GM12878 (cell line): ENCODE results near the gene TM4SF1. TPM values are rescaled to one million over a fixed set of nuclear protein-coding genes. Genes with fewer than 3 reads are reported as not detected.

Source experiments
- BHLHE40 ChIP-seq, 2 experiments: fragments of 450-650 bp in 1 of 2; IDR thresholded peaks; 2 replicates each; pipeline ENCODE4 v1.6.1; 2011 to 2017; ENCODE audit warnings: low read depth in 2 of 2, borderline replicate concordance in 1 of 2, improper control_type of control experiment in 1 of 2, low read length in 1 of 2, mild to moderate bottlenecking in 1 of 2
- EP300 ChIP-seq, 2 experiments: fragments of 150-350 bp in 1 of 2; IDR thresholded peaks; 2 replicates each; pipeline ENCODE4 v1.6.1; 2011 to 2012; ENCODE audit warnings: low read depth in 2 of 2, low read length in 2 of 2, borderline replicate concordance in 1 of 2, improper control_type of control experiment in 1 of 2, inconsistent platforms in 1 of 2; ENCODE audit not compliant: control insufficient read depth in 1 of 2
- KLF5 ChIP-seq: fragments of 450-650 bp; IDR thresholded peaks from 2 replicates; pipeline ENCODE4 v1.6.1; 2014; ENCODE audit warnings: mild to moderate bottlenecking; ENCODE audit not compliant: partially characterized antibody
- NRF1 ChIP-seq: conservative IDR thresholded peaks from 2 replicates; pipeline ENCODE4 v1.6.1; 2011; ENCODE audit warnings: mild to moderate bottlenecking, low read depth, low read length, improper control_type of control experiment
- POU2F2 ChIP-seq: IDR thresholded peaks from 3 replicates; pipeline ENCODE4 v1.6.1; 2011; ENCODE audit warnings: low read depth, mild to moderate bottlenecking, low read length, borderline replicate concordance
- STAT3 ChIP-seq: IDR thresholded peaks from 2 replicates; pipeline ENCODE4 v1.6.1; 2011; ENCODE audit warnings: low read depth, low read length, improper control_type of control experiment
- SUZ12 ChIP-seq: fragments of 200-600 bp; sonication (generic); IDR thresholded peaks from one replicate; pipeline ENCODE4 v1.6.1; 2018; ENCODE audit warnings: antibody characterized with exemption, mild to moderate bottlenecking; ENCODE audit not compliant: unreplicated experiment
- ZNF384 ChIP-seq: IDR thresholded peaks from 2 replicates; pipeline ENCODE4 v1.6.1; 2012; ENCODE audit warnings: low read depth, mild to moderate bottlenecking, low read length, improper control_type of control experiment, borderline replicate concordance
- polyA plus RNA-seq, 11 experiments: library from polyadenylated mRNA; depleted of rRNA in 4 of 11; unstranded in 6 of 11; stranded (reverse) in 5 of 11; fragments of >200 nt; fragmentation: Nextera tagmentation in 4 of 11; fragmentation: Illumina TruSeq in 1 of 11; extraction: Ambion mirVana in 4 of 11; extraction: Trizol in 1 of 11; gene quantifications; 1 replicate in 1 of 11; 2 replicates in 10 of 11; pipeline versions ENCODE4 v1.2.1 to v1.2.3, GENCODE V29; 2011 to 2016; ENCODE audit warnings: inconsistent platforms in 2 of 11, missing spikeins in 2 of 11, low read depth in 1 of 11
- total RNA-seq, 4 experiments: library from RNA; depleted of rRNA in 3 of 4; stranded (reverse); fragments of >200 nt in 3 of 4; fragmentation: Illumina TruSeq in 1 of 4; extraction: Trizol in 1 of 4; gene quantifications; 2 replicates each; pipeline versions ENCODE4 v1.2.1 to v1.2.3, GENCODE V29; 2013 to 2021
- TF ChIP-seq, protein P1 (sequence below): IDR thresholded peaks from 2 replicates; pipeline ENCODE4 v1.6.1; 2011; ENCODE audit warnings: low read depth, mild to moderate bottlenecking, low read length, moderate library complexity, borderline replicate concordance; ENCODE audit errors: extremely low read depth
- TF ChIP-seq, protein P2 (sequence below): fragments of 450-650 bp; formaldehyde crosslinking; IDR thresholded peaks from 2 replicates; pipeline ENCODE4 v1.5.0; 2022; ENCODE audit warnings: mild to moderate bottlenecking, missing genetic modification characterization
- TF ChIP-seq, protein P3 (sequence below): IDR thresholded peaks from 2 replicates; pipeline ENCODE4 v1.6.1; 2012; ENCODE audit warnings: mild to moderate bottlenecking, low read depth, low read length

The TM4SF1 gene
- total and polyA plus RNA-seq, 10 of the 15 experiments (the other 5 are each of a cell fraction or from before 2014, with no cell fraction given), result 0.05 to 1.2 TPM; not detected in 8

DNA sequence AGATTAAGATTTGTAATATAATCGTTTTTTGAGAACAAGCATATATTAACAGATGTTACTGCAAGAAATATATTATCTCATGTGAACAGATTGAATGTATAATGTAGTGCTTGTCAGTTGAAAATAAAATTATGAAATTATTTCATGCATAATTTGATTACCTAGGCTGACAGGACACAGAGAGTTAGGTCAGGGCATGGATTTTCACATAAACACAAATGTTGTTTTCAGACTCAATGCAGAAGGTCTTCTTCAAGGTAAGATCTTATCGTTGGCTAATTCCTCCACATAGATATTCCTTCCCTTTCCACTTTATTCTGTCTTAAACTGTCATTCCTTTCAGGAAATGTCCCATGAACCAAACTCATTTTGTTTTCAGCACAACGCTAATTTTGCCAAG lies 20.1 kb upstream of the TM4SF1 start (continued):
- TF ChIP-seq NRF1, result no peak
- TF ChIP-seq, protein P1, sequence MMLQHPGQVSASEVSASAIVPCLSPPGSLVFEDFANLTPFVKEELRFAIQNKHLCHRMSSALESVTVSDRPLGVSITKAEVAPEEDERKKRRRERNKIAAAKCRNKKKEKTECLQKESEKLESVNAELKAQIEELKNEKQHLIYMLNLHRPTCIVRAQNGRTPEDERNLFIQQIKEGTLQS, result no peak
- TF ChIP-seq BHLHE40 (IDR thresholded peaks at IDR 0.05; ENCODE audit: borderline replicate concordance in 1 of 2, low read depth in 2 of 2, low read length in 1 of 2), result no peak
- TF ChIP-seq, protein P2, sequence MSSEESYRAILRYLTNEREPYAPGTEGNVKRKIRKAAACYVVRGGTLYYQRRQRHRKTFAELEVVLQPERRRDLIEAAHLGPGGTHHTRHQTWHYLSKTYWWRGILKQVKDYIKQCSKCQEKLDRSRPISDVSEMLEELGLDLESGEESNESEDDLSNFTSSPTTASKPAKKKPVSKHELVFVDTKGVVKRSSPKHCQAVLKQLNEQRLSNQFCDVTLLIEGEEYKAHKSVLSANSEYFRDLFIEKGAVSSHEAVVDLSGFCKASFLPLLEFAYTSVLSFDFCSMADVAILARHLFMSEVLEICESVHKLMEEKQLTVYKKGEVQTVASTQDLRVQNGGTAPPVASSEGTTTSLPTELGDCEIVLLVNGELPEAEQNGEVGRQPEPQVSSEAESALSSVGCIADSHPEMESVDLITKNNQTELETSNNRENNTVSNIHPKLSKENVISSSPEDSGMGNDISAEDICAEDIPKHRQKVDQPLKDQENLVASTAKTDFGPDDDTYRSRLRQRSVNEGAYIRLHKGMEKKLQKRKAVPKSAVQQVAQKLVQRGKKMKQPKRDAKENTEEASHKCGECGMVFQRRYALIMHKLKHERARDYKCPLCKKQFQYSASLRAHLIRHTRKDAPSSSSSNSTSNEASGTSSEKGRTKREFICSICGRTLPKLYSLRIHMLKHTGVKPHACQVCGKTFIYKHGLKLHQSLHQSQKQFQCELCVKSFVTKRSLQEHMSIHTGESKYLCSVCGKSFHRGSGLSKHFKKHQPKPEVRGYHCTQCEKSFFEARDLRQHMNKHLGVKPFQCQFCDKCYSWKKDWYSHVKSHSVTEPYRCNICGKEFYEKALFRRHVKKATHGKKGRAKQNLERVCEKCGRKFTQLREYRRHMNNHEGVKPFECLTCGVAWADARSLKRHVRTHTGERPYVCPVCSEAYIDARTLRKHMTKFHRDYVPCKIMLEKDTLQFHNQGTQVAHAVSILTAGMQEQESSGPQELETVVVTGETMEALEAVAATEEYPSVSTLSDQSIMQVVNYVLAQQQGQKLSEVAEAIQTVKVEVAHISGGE, result no peak
- no peak for TF ChIP-seq KLF5
- no peak for TF ChIP-seq STAT3
- TF ChIP-seq ZNF384, result no peak
- TF ChIP-seq POU2F2, result no peak
- TF ChIP-seq, protein P3, sequence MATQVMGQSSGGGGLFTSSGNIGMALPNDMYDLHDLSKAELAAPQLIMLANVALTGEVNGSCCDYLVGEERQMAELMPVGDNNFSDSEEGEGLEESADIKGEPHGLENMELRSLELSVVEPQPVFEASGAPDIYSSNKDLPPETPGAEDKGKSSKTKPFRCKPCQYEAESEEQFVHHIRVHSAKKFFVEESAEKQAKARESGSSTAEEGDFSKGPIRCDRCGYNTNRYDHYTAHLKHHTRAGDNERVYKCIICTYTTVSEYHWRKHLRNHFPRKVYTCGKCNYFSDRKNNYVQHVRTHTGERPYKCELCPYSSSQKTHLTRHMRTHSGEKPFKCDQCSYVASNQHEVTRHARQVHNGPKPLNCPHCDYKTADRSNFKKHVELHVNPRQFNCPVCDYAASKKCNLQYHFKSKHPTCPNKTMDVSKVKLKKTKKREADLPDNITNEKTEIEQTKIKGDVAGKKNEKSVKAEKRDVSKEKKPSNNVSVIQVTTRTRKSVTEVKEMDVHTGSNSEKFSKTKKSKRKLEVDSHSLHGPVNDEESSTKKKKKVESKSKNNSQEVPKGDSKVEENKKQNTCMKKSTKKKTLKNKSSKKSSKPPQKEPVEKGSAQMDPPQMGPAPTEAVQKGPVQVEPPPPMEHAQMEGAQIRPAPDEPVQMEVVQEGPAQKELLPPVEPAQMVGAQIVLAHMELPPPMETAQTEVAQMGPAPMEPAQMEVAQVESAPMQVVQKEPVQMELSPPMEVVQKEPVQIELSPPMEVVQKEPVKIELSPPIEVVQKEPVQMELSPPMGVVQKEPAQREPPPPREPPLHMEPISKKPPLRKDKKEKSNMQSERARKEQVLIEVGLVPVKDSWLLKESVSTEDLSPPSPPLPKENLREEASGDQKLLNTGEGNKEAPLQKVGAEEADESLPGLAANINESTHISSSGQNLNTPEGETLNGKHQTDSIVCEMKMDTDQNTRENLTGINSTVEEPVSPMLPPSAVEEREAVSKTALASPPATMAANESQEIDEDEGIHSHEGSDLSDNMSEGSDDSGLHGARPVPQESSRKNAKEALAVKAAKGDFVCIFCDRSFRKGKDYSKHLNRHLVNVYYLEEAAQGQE, result no peak
- TF ChIP-seq EP300 (IDR thresholded peaks at IDR 0.05; ENCODE audit: borderline replicate concordance in 1 of 2, control insufficient read depth in 1 of 2, low read depth in 2 of 2, low read length in 2 of 2), result no peak
- no peak for TF ChIP-seq SUZ12
- TF ChIP-seq, all 136 proteins: peak for 0
